ENCODE results near the gene RRP7A. TPM values are rescaled to one million over a fixed set of nuclear protein-coding genes. Genes with fewer than 3 reads are reported as not detected.

The RRP7A gene
- polyA plus RNA-seq, 4 donors: 27.3 to 36.4 (median 31.6) TPM

Other genes starting within 250 kb of the RRP7A start
- 10 to 100 TPM; 25.2 to 27.9 (median 26.6) TPM for gene TCF20, start 249.1 kb downstream of the RRP7A start, polyA plus RNA-seq (ENCODE audit: insufficient read length in 4 of 4)
- gene NFAM1, start 87.4 kb downstream of the RRP7A start, polyA plus RNA-seq (ENCODE audit: insufficient read length in 4 of 4): 1 to 10 TPM in 2 of 4 donors, under 1 TPM in 2; 0.81 to 1.1 (median 1.0) TPM
- 1 to 10 TPM; 5.3 to 8.3 (median 6.5) TPM for gene SERHL2, start 34.2 kb upstream of the RRP7A start, polyA plus RNA-seq (ENCODE audit: insufficient read length in 4 of 4)
- 100 to 1,000 TPM; 114 to 119 (median 116) TPM for gene POLDIP3, start 95.1 kb upstream of the RRP7A start, polyA plus RNA-seq (ENCODE audit: insufficient read length in 4 of 4)
- under 1 TPM in 1 of 4 donors, not detected in 3; 0.14 TPM for gene ATP5MGL, start 120.8 kb upstream of the RRP7A start, polyA plus RNA-seq (ENCODE audit: insufficient read length in 4 of 4)
- gene CYB5R3, start 129.6 kb upstream of the RRP7A start, polyA plus RNA-seq (ENCODE audit: insufficient read length in 4 of 4): 100 to 1,000 TPM; 147 to 175 (median 158) TPM
- 10 to 100 TPM; 15.8 to 27.4 (median 16.7) TPM for gene A4GALT, start 201.1 kb upstream of the RRP7A start, polyA plus RNA-seq (ENCODE audit: insufficient read length in 4 of 4)

Data from right renal pelvis (tissue), 4 donors.